ENCODE measurements around the gene UGDH. TPM values are rescaled to one million over a fixed set of nuclear protein-coding genes. Genes with fewer than 3 reads are reported as not detected.
"Not testable (repeated sequence)": the region's sequence is repeated elsewhere in the genome, so short reads cannot be mapped to it uniquely, and the experiment has no call there.

The UGDH gene
- total and polyA plus RNA-seq, 2 donors (not counting 3 experiments of a cell fraction or from before 2014, with no cell fraction given) = 41.3 to 62.1 TPM

DNA sequence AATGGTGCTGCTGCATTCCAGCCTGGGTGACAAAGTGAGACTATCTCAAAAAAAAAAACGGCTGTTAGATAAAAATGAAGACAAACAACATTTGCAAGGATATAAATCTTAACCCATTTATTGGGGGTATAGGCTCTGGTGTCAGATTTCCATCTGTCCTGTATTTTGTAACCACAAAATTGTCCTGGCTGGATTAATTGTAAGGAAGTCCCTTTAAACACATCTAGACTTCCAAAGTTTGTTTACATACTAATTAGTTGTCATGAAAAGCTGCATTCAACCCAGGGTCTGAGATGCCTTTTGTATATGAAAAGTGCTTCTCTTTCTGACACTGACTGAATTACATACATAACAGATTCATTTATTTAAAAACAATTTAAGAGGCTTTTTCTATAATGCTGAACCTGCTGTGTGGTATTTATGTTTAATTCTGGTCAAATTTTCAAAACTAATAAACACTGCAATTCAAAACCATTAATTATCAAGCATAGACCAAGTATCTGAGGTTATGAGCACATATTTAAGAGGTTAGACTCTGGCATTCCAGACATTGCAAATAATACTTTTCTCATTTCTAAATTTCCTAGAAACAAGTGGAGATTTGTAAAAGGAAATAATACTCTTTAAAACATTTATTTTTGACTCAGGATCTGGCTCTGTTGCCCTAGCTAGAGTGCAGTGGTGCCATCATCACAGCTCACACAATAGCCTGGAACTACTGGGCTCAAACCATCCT is 17.5 kb upstream of the UGDH start:
- Histone ChIP-seq H3K9ac (replicated peaks; ENCODE audit: extremely low read depth, insufficient read depth, low read length) (no peak overlapping the region), H3K79me2 (ENCODE audit: control insufficient read depth, insufficient read depth, low read length) (no peaks in the 10 kb centered on the region), H3K4me1 (ENCODE audit: control insufficient read depth, extremely low read depth, insufficient read depth, low read length) (no peaks in the 10 kb centered on the region), H3K27me3 (ENCODE audit: control insufficient read depth in 2 of 2, insufficient read depth in 2 of 2, low read length in 2 of 2) (no peaks in the 10 kb centered on the region), H3K4me2 (ENCODE audit: insufficient read depth, low read length) (no peak overlapping the region), H3K9me1 (replicated peaks; ENCODE audit: control insufficient read depth, extremely low read depth, insufficient read depth, low read length) (no peaks in the 10 kb centered on the region), H3K9me3 (replicated peaks; ENCODE audit: control insufficient read depth, insufficient read depth, low read length) (no peaks in the 10 kb centered on the region), H3K36me3 (ENCODE audit: control insufficient read depth in 2 of 2, extremely low read depth in 1 of 2, insufficient read depth in 2 of 2, low read length in 2 of 2) (no peaks in the 10 kb centered on the region), H2AFZ (ENCODE audit: low read depth, low read length) (no peak overlapping the region), H3K4me3 (replicated peaks in 1 of 3; ENCODE audit: insufficient read depth in 1 of 3, low read depth in 1 of 3, low read length in 3 of 3) (no peak overlapping the region), H3K27ac (ENCODE audit: insufficient read depth, low read depth, low read length) (no peak overlapping the region), H4K20me1 (replicated peaks; ENCODE audit: control insufficient read depth, extremely low read depth, insufficient read depth, low read length) (no peaks in the 10 kb centered on the region)
- no peak for TF ChIP-seq MYC (IDR thresholded peaks at IDR 0.05; ENCODE audit: low read depth, low read length)
- TF ChIP-seq, protein P1, sequence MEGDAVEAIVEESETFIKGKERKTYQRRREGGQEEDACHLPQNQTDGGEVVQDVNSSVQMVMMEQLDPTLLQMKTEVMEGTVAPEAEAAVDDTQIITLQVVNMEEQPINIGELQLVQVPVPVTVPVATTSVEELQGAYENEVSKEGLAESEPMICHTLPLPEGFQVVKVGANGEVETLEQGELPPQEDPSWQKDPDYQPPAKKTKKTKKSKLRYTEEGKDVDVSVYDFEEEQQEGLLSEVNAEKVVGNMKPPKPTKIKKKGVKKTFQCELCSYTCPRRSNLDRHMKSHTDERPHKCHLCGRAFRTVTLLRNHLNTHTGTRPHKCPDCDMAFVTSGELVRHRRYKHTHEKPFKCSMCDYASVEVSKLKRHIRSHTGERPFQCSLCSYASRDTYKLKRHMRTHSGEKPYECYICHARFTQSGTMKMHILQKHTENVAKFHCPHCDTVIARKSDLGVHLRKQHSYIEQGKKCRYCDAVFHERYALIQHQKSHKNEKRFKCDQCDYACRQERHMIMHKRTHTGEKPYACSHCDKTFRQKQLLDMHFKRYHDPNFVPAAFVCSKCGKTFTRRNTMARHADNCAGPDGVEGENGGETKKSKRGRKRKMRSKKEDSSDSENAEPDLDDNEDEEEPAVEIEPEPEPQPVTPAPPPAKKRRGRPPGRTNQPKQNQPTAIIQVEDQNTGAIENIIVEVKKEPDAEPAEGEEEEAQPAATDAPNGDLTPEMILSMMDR (IDR thresholded peaks at IDR 0.05; ENCODE audit: extremely low read depth in 1 of 2, insufficient read depth in 1 of 2, low read depth in 1 of 2, low read length in 2 of 2) = no peak
- TF ChIP-seq FOS (IDR thresholded peaks at IDR 0.05; ENCODE audit: borderline replicate concordance, insufficient read depth, low read length) = no peak
- no peak for TF ChIP-seq POLR2A (IDR thresholded peaks at IDR 0.05; ENCODE audit: low read depth, low read length)
- no peak for TF ChIP-seq POLR2AphosphoS5 (IDR thresholded peaks at IDR 0.05; ENCODE audit: insufficient read depth, low read depth, low read length)
- no peak for TF ChIP-seq JUN (IDR thresholded peaks at IDR 0.05; ENCODE audit: borderline replicate concordance, insufficient read depth, insufficient read length, low read depth)
- no peak for TF ChIP-seq GATA2 (IDR thresholded peaks at IDR 0.05; ENCODE audit: insufficient read depth, insufficient read length, low read depth, low read length)
- no peak for TF ChIP-seq EZH2 (IDR thresholded peaks at IDR 0.05; ENCODE audit: borderline replicate concordance, low read depth, low read length, severe bottlenecking)
- TF ChIP-seq, protein P2, sequence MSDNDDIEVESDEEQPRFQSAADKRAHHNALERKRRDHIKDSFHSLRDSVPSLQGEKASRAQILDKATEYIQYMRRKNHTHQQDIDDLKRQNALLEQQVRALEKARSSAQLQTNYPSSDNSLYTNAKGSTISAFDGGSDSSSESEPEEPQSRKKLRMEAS (IDR thresholded peaks at IDR 0.05; ENCODE audit: insufficient read depth, insufficient read length) = no peak
- DNase-seq (ENCODE audit: low read depth, low spot score) (no peak), FAIRE-seq (no peak)
- BruUV-seq (replicated peaks) = no TSS peak
- dilution Hi-C loops (cut with MboI; ENCODE audit: extremely low pct_ligation_motif_present, low sequenced_read_pairs) = no loop called here
- POLR2A ChIA-PET = interaction anchor here (0.6 kb wide), 1 partner anchor 36 kb away, joined by 3 read pairs; no protein-coding TSS in a partner anchor
- intact Hi-C loops (cut with micrococcal nuclease) = no loop called here
- CTCF ChIA-PET = no interaction called here

DNA sequence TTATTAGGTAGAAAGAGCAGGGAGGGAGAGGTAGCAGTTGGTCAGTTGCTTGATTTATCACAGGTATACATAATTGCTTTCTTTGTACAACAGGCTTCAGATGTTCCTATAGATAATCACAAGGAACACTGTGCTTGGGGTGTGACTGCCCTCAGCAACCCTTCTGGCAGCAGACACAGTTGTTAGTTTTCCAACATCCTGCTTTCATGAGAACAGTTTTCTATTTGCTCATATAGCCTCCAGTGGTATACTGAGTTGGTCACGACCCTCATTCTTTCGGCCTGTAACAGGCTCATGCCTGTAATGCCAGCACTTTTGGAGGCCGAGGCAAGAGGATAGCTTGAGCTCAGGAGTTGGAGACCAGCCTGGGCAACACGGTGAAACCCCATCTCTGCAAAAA is 16.8 kb upstream of the UGDH start:
- CTCF ChIA-PET, FAIRE-seq: not testable (repeated sequence)

More for the DNA sequence above, 16.8 kb upstream of the UGDH start:
- H3K27me3 ChIP-seq (ENCODE audit: control insufficient read depth in 2 of 2, insufficient read depth in 2 of 2, low read length in 2 of 2); H3K4me3 ChIP-seq (replicated peaks in 1 of 3; ENCODE audit: insufficient read depth in 1 of 3, low read depth in 1 of 3, low read length in 3 of 3); H4K20me1 ChIP-seq (replicated peaks; ENCODE audit: control insufficient read depth, extremely low read depth, insufficient read depth, low read length); H2AFZ ChIP-seq (ENCODE audit: low read depth, low read length); H3K9ac ChIP-seq (replicated peaks; ENCODE audit: extremely low read depth, insufficient read depth, low read length); dilution Hi-C loops (cut with MboI; ENCODE audit: extremely low pct_ligation_motif_present, low sequenced_read_pairs); H3K9me3 ChIP-seq (replicated peaks; ENCODE audit: control insufficient read depth, insufficient read depth, low read length); H3K9me1 ChIP-seq (replicated peaks; ENCODE audit: control insufficient read depth, extremely low read depth, insufficient read depth, low read length); intact Hi-C loops (cut with micrococcal nuclease); H3K79me2 ChIP-seq (ENCODE audit: control insufficient read depth, insufficient read depth, low read length); H3K4me2 ChIP-seq (ENCODE audit: insufficient read depth, low read length); H3K27ac ChIP-seq (ENCODE audit: insufficient read depth, low read depth, low read length); DNase-seq (ENCODE audit: low read depth, low spot score); H3K36me3 ChIP-seq (ENCODE audit: control insufficient read depth in 2 of 2, extremely low read depth in 1 of 2, insufficient read depth in 2 of 2, low read length in 2 of 2); H3K4me1 ChIP-seq (ENCODE audit: control insufficient read depth, extremely low read depth, insufficient read depth, low read length); BruUV-seq (replicated peaks): not testable (repeated sequence)
- POLR2A ChIA-PET = interaction anchor here (0.6 kb wide), 1 partner anchor 37 kb away, joined by 3 read pairs; no protein-coding TSS in a partner anchor
